GM06990 (cell line): ENCODE results near the gene KCTD3.

Experiments used
- DNase-seq: peaks from one replicate; pipeline ENCODE4 v3.0.0-alpha.2; 2011; ENCODE audit not compliant: insufficient read length; ENCODE audit errors: extremely low read depth
- H3K27me3 ChIP-seq: replicated peaks from 2 replicates; pipeline ENCODE4 v1.6.0; 2011; ENCODE audit warnings: low read length; ENCODE audit not compliant: control insufficient read depth, insufficient read depth
- H3K36me3 ChIP-seq: 2 replicates; pipeline ENCODE4 v1.5.1; 2011; ENCODE audit warnings: low read length; ENCODE audit not compliant: control insufficient read depth, insufficient read depth
- H3K4me3 ChIP-seq: replicated peaks from 2 replicates; pipeline ENCODE4 v1.5.1; 2011; ENCODE audit warnings: low read depth, mild to moderate bottlenecking, control low read depth, low read length
- CTCF ChIP-seq: IDR thresholded peaks from 2 replicates; pipeline ENCODE4 v1.5.1; 2011; ENCODE audit warnings: low read length, control low read depth, mild to moderate bottlenecking, inconsistent platforms; ENCODE audit not compliant: insufficient read depth, poor library complexity, severe bottlenecking

The KCTD3 gene

GRCh38 chr1:215569986-215570824, 3.1 kb downstream of the KCTD3 start:
- H3K4me3 ChIP-seq: no peak overlapping the region
- H3K27me3 ChIP-seq: no peaks in the 10 kb centered on the region
- TF ChIP-seq CTCF: no peak
- DNase-seq: no peak
- no peaks in the 10 kb centered on the region for H3K36me3 ChIP-seq

- no peaks in the 10 kb centered on the region for H3K27me3 ChIP-seq
- no peaks in the 10 kb centered on the region; the same call in 1 of the 2 replicates for H3K36me3 ChIP-seq
- H3K4me3 ChIP-seq: no peak overlapping the region
- TF ChIP-seq CTCF: no peak
- DNase-seq: no peak
These were observed 14.8 kb downstream of the KCTD3 start for GRCh38 chr1:215581896-215582295.

GRCh38 chr1:215583185-215583749, 16.2 kb downstream of the KCTD3 start:
- Histone ChIP-seq H3K4me3 (no peak overlapping the region), H3K36me3 (no peaks in the 10 kb centered on the region; the same call in 1 of the 2 replicates), H3K27me3 (no peaks in the 10 kb centered on the region)
- DNase-seq: no peak
- no peak for TF ChIP-seq CTCF

GRCh38 chr1:215584389-215584788, 17.3 kb downstream of the KCTD3 start:
- H3K36me3 ChIP-seq: no peaks in the 10 kb centered on the region; the same call in 1 of the 2 replicates
- no peaks in the 10 kb centered on the region for H3K27me3 ChIP-seq
- H3K4me3 ChIP-seq: no peak overlapping the region
- DNase-seq: no peak
- TF ChIP-seq CTCF: no peak

- no peaks in the 10 kb centered on the region for H3K36me3 ChIP-seq
- H3K4me3 ChIP-seq: no peak overlapping the region
- no peak for DNase-seq
- H3K27me3 ChIP-seq: no peaks in the 10 kb centered on the region
- TF ChIP-seq CTCF: no peak
These were observed 22.7 kb downstream of the KCTD3 start for GRCh38 chr1:215589650-215590435.
